Central memory CD8-positive, alpha-beta T cell (primary cell): Measurements from ENCODE around the gene WDR4.
"Not testable (repeated sequence)": the region's sequence is repeated elsewhere in the genome, so short reads cannot be mapped to it uniquely, and the experiment has no call there.

Source experiments
- ATAC-seq: fragments of 150-1000 bp; cut with Tn5 transposase; replicated peaks from 2 replicates; pipeline ENCODE4 v1.10.0; 2022; ENCODE audit warnings: mild to moderate bottlenecking, moderate FRiP score, moderate number of reproducible peaks; ENCODE audit not compliant: poor library complexity, severe bottlenecking; ENCODE audit errors: extremely low read depth
- DNase-seq, 2 donors: peaks; one replicate each; pipeline ENCODE4 v3.0.0; 2021; ENCODE audit warnings: low spot score in 2 of 2
- H3K27ac Mint-ChIP-seq: one replicate; pipeline ENCODE4 v1.8.0; 2022; ENCODE audit warnings: low read depth, mild to moderate bottlenecking, moderate library complexity, mixed read lengths
- H3K27me3 Mint-ChIP-seq: one replicate; pipeline ENCODE4 v1.8.0; 2022; ENCODE audit warnings: mixed read lengths
- H3K36me3 Mint-ChIP-seq: one replicate; pipeline ENCODE4 v1.8.0; 2022; ENCODE audit warnings: mild to moderate bottlenecking, moderate library complexity, mixed read lengths; ENCODE audit not compliant: insufficient read depth
- H3K4me1 Mint-ChIP-seq: one replicate; pipeline ENCODE4 v1.8.0; 2022; ENCODE audit warnings: mixed read lengths
- H3K4me3 Mint-ChIP-seq: one replicate; pipeline ENCODE4 v1.8.0; 2022; ENCODE audit warnings: mild to moderate bottlenecking, moderate library complexity, mixed read lengths
- H3K9me3 Mint-ChIP-seq: one replicate; pipeline ENCODE4 v1.8.0; 2022; ENCODE audit warnings: mixed read lengths

WDR4 gene

GRCh38 chr21:42878993-42879787, at the start of gene WDR4:
TSS of gene WDR4 (minus strand) at chr21:42879539. CDS start at chr21:42879495, 44 bp downstream.
- ATAC-seq (peak; percentile 93), DNase-seq (peak; percentile 99)
- Mint-ChIP-seq H3K4me3 (peak within 1 kb of the TSS; percentile 85), H3K27ac (peak within 1 kb of the TSS; percentile 86), H3K27me3 (no peaks in the 10 kb centered on the region), H3K9me3 (no peaks in the 10 kb centered on the region), H3K36me3 (peaks cover 31% of the 10 kb centered on the region), H3K4me1 (peaks cover 29% of the 10 kb centered on the region)

GRCh38 chr21:42927474-42928200, 48.3 kb upstream of the WDR4 start:
- not testable (repeated sequence) for DNase-seq, H3K27me3 Mint-ChIP-seq, H3K36me3 Mint-ChIP-seq, H3K4me3 Mint-ChIP-seq, ATAC-seq, H3K9me3 Mint-ChIP-seq, H3K27ac Mint-ChIP-seq
- H3K4me1 Mint-ChIP-seq: peaks cover 11% of the 10 kb centered on the region

- Mint-ChIP-seq H3K36me3 (no peaks in the 10 kb centered on the region), H3K4me1 (peaks cover 11% of the 10 kb centered on the region), H3K27ac (peak within 1 kb of the TSS; percentile 62), H3K4me3 (no peak within 1 kb of the TSS), H3K9me3 (no peaks in the 10 kb centered on the region), H3K27me3 (no peaks in the 10 kb centered on the region)
- ATAC-seq: no peak
- no peak for DNase-seq
Measured at GRCh38 chr21:42925114-42925926, 46.0 kb upstream of the WDR4 start, which contains the start of gene ERVH48-1. TSS of gene ERVH48-1 (minus strand) at chr21:42925630. CDS start at chr21:42919006, 6,624 bp downstream.

- no peaks in the 10 kb centered on the region for H3K9me3 Mint-ChIP-seq
- no peaks in the 10 kb centered on the region for H3K36me3 Mint-ChIP-seq
- H3K27me3 Mint-ChIP-seq: no peaks in the 10 kb centered on the region
- ATAC-seq (no peak), DNase-seq (no peak)
- peak overlapping the region; percentile 62 for H3K27ac Mint-ChIP-seq
- peak overlapping the region; percentile 2 for H3K4me3 Mint-ChIP-seq
- peaks cover 11% of the 10 kb centered on the region for H3K4me1 Mint-ChIP-seq
Measured at GRCh38 chr21:42924433-42924751, 45.1 kb upstream of the WDR4 start.

- peak overlapping the region; percentile 62 for H3K27ac Mint-ChIP-seq
- peak; percentile 71 for ATAC-seq
Measured at GRCh38 chr21:42923553-42924432, 44.5 kb upstream of the WDR4 start.

GRCh38 chr21:42922918-42923317, 43.6 kb upstream of the WDR4 start:
- no peak for ATAC-seq
- Mint-ChIP-seq H3K36me3 (no peaks in the 10 kb centered on the region), H3K27ac (no peak overlapping the region), H3K27me3 (no peaks in the 10 kb centered on the region), H3K9me3 (no peaks in the 10 kb centered on the region), H3K4me3 (no peak overlapping the region), H3K4me1 (peaks cover 11% of the 10 kb centered on the region)
- no peak for DNase-seq

More at GRCh38 chr21:42923553-42924432, 44.5 kb upstream of the WDR4 start:
- no peaks in the 10 kb centered on the region for H3K27me3 Mint-ChIP-seq
- H3K4me3 Mint-ChIP-seq: peak overlapping the region; percentile 2
- H3K36me3 Mint-ChIP-seq: no peaks in the 10 kb centered on the region
- H3K4me1 Mint-ChIP-seq: peaks cover 11% of the 10 kb centered on the region
- peak; percentile 25 to 49 for DNase-seq
- no peaks in the 10 kb centered on the region for H3K9me3 Mint-ChIP-seq

GRCh38 chr21:42921927-42922326, 42.6 kb upstream of the WDR4 start:
- no peaks in the 10 kb centered on the region for H3K9me3 Mint-ChIP-seq
- DNase-seq: no peak

GRCh38 chr21:42918291-42918690, 39.0 kb upstream of the WDR4 start:
- Mint-ChIP-seq H3K4me1 (peaks cover under 1% of the 10 kb centered on the region), H3K9me3 (no peaks in the 10 kb centered on the region), H3K27me3 (no peaks in the 10 kb centered on the region), H3K36me3 (peaks cover 3% of the 10 kb centered on the region), H3K4me3 (no peak overlapping the region), H3K27ac (no peak overlapping the region)
- ATAC-seq (no peak), DNase-seq (no peak)

More at GRCh38 chr21:42921927-42922326, 42.6 kb upstream of the WDR4 start:
- H3K27me3 Mint-ChIP-seq: no peaks in the 10 kb centered on the region
- ATAC-seq: no peak
- peaks cover 11% of the 10 kb centered on the region for H3K4me1 Mint-ChIP-seq
- H3K36me3 Mint-ChIP-seq: no peaks in the 10 kb centered on the region
- H3K4me3 Mint-ChIP-seq: no peak overlapping the region
- H3K27ac Mint-ChIP-seq: no peak overlapping the region

GRCh38 chr21:42913476-42913875, 34.1 kb upstream of the WDR4 start:
- H3K4me3 Mint-ChIP-seq: no peak overlapping the region
- peaks cover 27% of the 10 kb centered on the region for H3K36me3 Mint-ChIP-seq
- H3K27me3 Mint-ChIP-seq: no peaks in the 10 kb centered on the region
- H3K9me3 Mint-ChIP-seq: no peaks in the 10 kb centered on the region
- H3K4me1 Mint-ChIP-seq: peaks cover 4% of the 10 kb centered on the region
- ATAC-seq (no peak), DNase-seq (no peak)
- H3K27ac Mint-ChIP-seq: no peak overlapping the region

GRCh38 chr21:42911920-42912319, 32.6 kb upstream of the WDR4 start:
- not testable (repeated sequence) for H3K4me1 Mint-ChIP-seq, DNase-seq, H3K27ac Mint-ChIP-seq

GRCh38 chr21:42908484-42908883, 29.1 kb upstream of the WDR4 start:
- H3K4me1 Mint-ChIP-seq, DNase-seq, H3K4me3 Mint-ChIP-seq, H3K27ac Mint-ChIP-seq, H3K9me3 Mint-ChIP-seq, H3K27me3 Mint-ChIP-seq, ATAC-seq: not testable (repeated sequence)
- H3K36me3 Mint-ChIP-seq: peaks cover 46% of the 10 kb centered on the region

More at GRCh38 chr21:42911920-42912319, 32.6 kb upstream of the WDR4 start:
- not testable (repeated sequence) for ATAC-seq, H3K27me3 Mint-ChIP-seq, H3K9me3 Mint-ChIP-seq, H3K4me3 Mint-ChIP-seq
- H3K36me3 Mint-ChIP-seq: peaks cover 30% of the 10 kb centered on the region
